H9 (cell line): ENCODE measurements around the gene CMTM7. TPM values are rescaled to one million over a fixed set of nuclear protein-coding genes. Genes with fewer than 3 reads are reported as not detected.

Source experiments
- DNase-seq: peaks from one replicate; pipeline ENCODE4 v3.0.0-alpha.2; 2017
- H2AFZ ChIP-seq: one replicate; pipeline ENCODE4 v1.6.1; 2013; ENCODE audit warnings: mild to moderate bottlenecking, low read length, control low read depth, moderate library complexity
- H2AK5ac ChIP-seq: 2 replicates; pipeline ENCODE4 v1.6.1; 2013; ENCODE audit warnings: low read length, control low read depth, mixed read lengths; ENCODE audit not compliant: insufficient read length
- H2BK120ac ChIP-seq: one replicate; pipeline ENCODE4 v1.6.1; 2013; ENCODE audit warnings: low read depth, mild to moderate bottlenecking, low read length, control low read depth, inconsistent platforms; ENCODE audit not compliant: poor library complexity, severe bottlenecking
- H2BK12ac ChIP-seq: 2 replicates; pipeline ENCODE4 v1.6.1; 2013; ENCODE audit warnings: low read length, control low read depth, mixed read lengths, low read depth; ENCODE audit not compliant: insufficient read length
- H2BK15ac ChIP-seq: 2 replicates; pipeline ENCODE4 v1.6.1; 2013; ENCODE audit warnings: low read depth, low read length, control low read depth
- H2BK20ac ChIP-seq: one replicate; pipeline ENCODE4 v1.6.1; 2013; ENCODE audit warnings: low read depth, mild to moderate bottlenecking, low read length, control low read depth, inconsistent platforms; ENCODE audit not compliant: poor library complexity, severe bottlenecking
- H2BK5ac ChIP-seq: 2 replicates; pipeline ENCODE4 v1.6.1; 2013; ENCODE audit warnings: low read length, control low read depth, mixed read lengths; ENCODE audit not compliant: insufficient read length
- H3K14ac ChIP-seq: 2 replicates; pipeline ENCODE4 v1.6.1; 2013; ENCODE audit warnings: low read length, control low read depth; ENCODE audit not compliant: insufficient read depth
- H3K18ac ChIP-seq: 2 replicates; pipeline ENCODE4 v1.6.1; 2013; ENCODE audit warnings: low read depth, mild to moderate bottlenecking, mixed read lengths, low read length, control low read depth; ENCODE audit not compliant: insufficient read length
- H3K23ac ChIP-seq: 2 replicates; pipeline ENCODE4 v1.6.1; 2013; ENCODE audit warnings: low read length, control low read depth, mixed read lengths, low read depth; ENCODE audit not compliant: insufficient read length
- H3K23me2 ChIP-seq: 2 replicates; pipeline ENCODE4 v1.6.1; 2013; ENCODE audit warnings: low read depth, mild to moderate bottlenecking, mixed read lengths, low read length, control low read depth; ENCODE audit not compliant: insufficient read length, poor library complexity, severe bottlenecking
- H3K27ac ChIP-seq: 2 replicates; pipeline ENCODE4 v1.5.1; 2013; ENCODE audit warnings: low read length, control low read depth, mixed read lengths, low read depth; ENCODE audit not compliant: insufficient read length
- H3K27me3 ChIP-seq: 2 replicates; pipeline ENCODE4 v1.6.1; 2013; ENCODE audit warnings: low read length, control low read depth, inconsistent platforms; ENCODE audit not compliant: insufficient read depth
- H3K4ac ChIP-seq: 2 replicates; pipeline ENCODE4 v1.6.1; 2013; ENCODE audit warnings: low read depth, mild to moderate bottlenecking, control low read depth, inconsistent platforms, low read length, moderate library complexity
- H3K4me1 ChIP-seq: 2 replicates; pipeline ENCODE4 v1.6.1; 2013; ENCODE audit warnings: low read length, control low read depth, inconsistent platforms; ENCODE audit not compliant: insufficient read depth
- H3K4me2 ChIP-seq: 2 replicates; pipeline ENCODE4 v1.6.1; 2013; ENCODE audit warnings: low read length, control low read depth, mixed read lengths; ENCODE audit not compliant: insufficient read length, insufficient read depth
- H3K56ac ChIP-seq: 2 replicates; pipeline ENCODE4 v1.6.1; 2013; ENCODE audit warnings: low read depth, mild to moderate bottlenecking, mixed read lengths, low read length, control low read depth; ENCODE audit not compliant: insufficient read length
- H3K79me1 ChIP-seq: 2 replicates; pipeline ENCODE4 v1.6.1; 2013; ENCODE audit warnings: low read depth, mild to moderate bottlenecking, moderate library complexity, low read length, control low read depth, inconsistent platforms; ENCODE audit not compliant: insufficient read depth, poor library complexity, severe bottlenecking
- H3K79me2 ChIP-seq: 2 replicates; pipeline ENCODE4 v1.6.1; 2013; ENCODE audit warnings: low read length, control low read depth, inconsistent platforms; ENCODE audit not compliant: insufficient read depth
- H3K9ac ChIP-seq: 2 replicates; pipeline ENCODE4 v1.6.1; 2013; ENCODE audit warnings: low read length, control low read depth, mixed read lengths; ENCODE audit not compliant: insufficient read length; ENCODE audit errors: extremely low read depth
- H3K9me3 ChIP-seq: one replicate; pipeline ENCODE4 v1.6.1; 2013; ENCODE audit warnings: low read depth, low read length, inconsistent platforms; ENCODE audit not compliant: control insufficient read depth
- H3T11ph ChIP-seq: one replicate; pipeline ENCODE4 v1.6.1; 2013; ENCODE audit warnings: mild to moderate bottlenecking, low read length, control low read depth, inconsistent platforms
- H4K20me1 ChIP-seq: one replicate; pipeline ENCODE4 v1.6.1; 2013; ENCODE audit not compliant: control insufficient read depth, insufficient read length, insufficient read depth
- H4K5ac ChIP-seq: 2 replicates; pipeline ENCODE4 v1.6.1; 2013; ENCODE audit warnings: low read depth, mild to moderate bottlenecking, mixed read lengths, low read length, control low read depth; ENCODE audit not compliant: insufficient read length
- H4K8ac ChIP-seq: replicated peaks from 2 replicates; pipeline ENCODE4 v1.6.1; 2013; ENCODE audit warnings: low read length, control low read depth, mixed read lengths, low read depth; ENCODE audit not compliant: insufficient read length
- H4K91ac ChIP-seq: 2 replicates; pipeline ENCODE4 v1.6.1; 2013; ENCODE audit warnings: low read depth, mild to moderate bottlenecking, moderate library complexity, mixed read lengths, low read length, control low read depth; ENCODE audit not compliant: insufficient read length
- H3K27ac Mint-ChIP-seq, 3 experiments: 2 replicates in 2 of 3; 3 replicates in 1 of 3; pipeline ENCODE4 v1.8.0; 2020 to 2021; ENCODE audit warnings: mixed read lengths in 3 of 3, mild to moderate bottlenecking in 1 of 3, moderate library complexity in 1 of 3
- H3K27me3 Mint-ChIP-seq: 2 replicates; pipeline ENCODE4 v1.8.0; 2021; ENCODE audit warnings: low read depth, mild to moderate bottlenecking, moderate library complexity, mixed read lengths
- H3K36me3 Mint-ChIP-seq, 3 experiments: 2 replicates in 2 of 3; 3 replicates in 1 of 3; pipeline ENCODE4 v1.8.0; 2020 to 2021; ENCODE audit warnings: low read depth in 3 of 3, mixed read lengths in 3 of 3; ENCODE audit not compliant: insufficient read depth in 1 of 3
- H3K4me1 Mint-ChIP-seq, 2 experiments: 2 replicates each; pipeline ENCODE4 v1.8.0; 2020; ENCODE audit warnings: mixed read lengths in 2 of 2
- H3K4me3 Mint-ChIP-seq, 2 experiments: 2 replicates in 1 of 2; 3 replicates in 1 of 2; pipeline ENCODE4 v1.8.0; 2020 to 2021; ENCODE audit warnings: mild to moderate bottlenecking in 2 of 2, mixed read lengths in 2 of 2, moderate library complexity in 1 of 2
- H3K9me3 Mint-ChIP-seq, 2 experiments: 2 replicates in 1 of 2; 3 replicates in 1 of 2; pipeline ENCODE4 v1.8.0; 2020; ENCODE audit warnings: mild to moderate bottlenecking in 2 of 2, mixed read lengths in 2 of 2, moderate library complexity in 1 of 2
- CTCF ChIP-seq: fragments of 200-600 bp; sonication (generic); conservative IDR thresholded peaks from 3 replicates; pipeline ENCODE4 v1.8.0; 2021; ENCODE audit warnings: antibody characterized with exemption, mild to moderate bottlenecking
- WGBS: extraction: QIAGEN DNeasy Blood & Tissue Kit; methylation state at CpG from one replicate; pipeline ENCODE4 v1.1.7; 2013; ENCODE audit warnings: missing lambda C conversion rate, low lambda C conversion rate, mixed read lengths; ENCODE audit not compliant: insufficient read length; ENCODE audit errors: extremely low coverage; 5-methylcytosine and 5-hydroxymethylcytosine counted together
- total RNA-seq: library from RNA; stranded (reverse); gene quantifications from 2 replicates; pipeline ENCODE4 v1.2.1, GENCODE V29; 2021

CMTM7 gene
- total RNA-seq, 1 experiment from 2014 or later = 23.9 TPM

- H3K9me3 Mint-ChIP-seq = no peaks in the 10 kb centered on the region
- H3T11ph ChIP-seq = no peak overlapping the region
Observed at GRCh38 chr3:32483772-32484171, 92.1 kb downstream of the CMTM7 start.

More at GRCh38 chr3:32483772-32484171, 92.1 kb downstream of the CMTM7 start:
- Histone ChIP-seq H3K4me2 (no peak overlapping the region), H3K9me3 (no peaks in the 10 kb centered on the region), H4K20me1 (no peaks in the 10 kb centered on the region), H4K8ac (no peak overlapping the region), H2BK120ac (no peak overlapping the region), H3K18ac (no peak overlapping the region), H3K79me1 (no peaks in the 10 kb centered on the region), H3K79me2 (no peaks in the 10 kb centered on the region), H2BK15ac (no peak overlapping the region), H3K14ac (no peak overlapping the region), H3K9ac (no peak overlapping the region), H3K23ac (no peak overlapping the region), H3K4me1 (no peaks in the 10 kb centered on the region), H3K27ac (no peak overlapping the region), H4K91ac (no peak overlapping the region), H3K23me2 (no peaks in the 10 kb centered on the region), H3K4ac (no peak overlapping the region), H4K5ac (no peak overlapping the region), H2AFZ (no peak overlapping the region), H3K56ac (no peak overlapping the region), H2BK5ac (no peak overlapping the region), H3K27me3 (no peaks in the 10 kb centered on the region), H2BK12ac (no peak overlapping the region), H2AK5ac (no peak overlapping the region), H2BK20ac (no peak overlapping the region)
- Mint-ChIP-seq H3K4me3 (no peak overlapping the region), H3K4me1 (no peaks in the 10 kb centered on the region), H3K36me3 (peaks cover 7 to 39% (median 35%) of the 10 kb centered on the region in 3 experiments; a peak in 6 of 7 replicates), H3K27me3 (no peaks in the 10 kb centered on the region), H3K27ac (no peak overlapping the region)
- no CpG with 5 or more reads among the region's 1 CpG for WGBS
- no peak for DNase-seq
- TF ChIP-seq CTCF = no peak
